Cardiac muscle cell (in vitro differentiated cells and primary cell): ENCODE data around the gene SRSF5. TPM values are rescaled to one million over a fixed set of nuclear protein-coding genes. Genes with fewer than 3 reads are reported as not detected.

Experiments used
- DNase-seq, 2 donors: peaks; one replicate each; pipeline versions ENCODE4 v3.0.0 to v3.0.0-alpha.2; 2010 to 2017; ENCODE audit warnings: low read depth in 1 of 2, low spot score in 1 of 2
- H3K27ac ChIP-seq: fragments of 200-600 bp; sonication (generic); 2 replicates; pipeline ENCODE4 v1.5.1; 2016
- H3K27me3 ChIP-seq: fragments of 200-600 bp; sonication (generic); 2 replicates; pipeline ENCODE4 v1.6.0; 2016; ENCODE audit warnings: control low read depth
- H3K36me3 ChIP-seq: fragments of 200-600 bp; sonication (generic); 2 replicates; pipeline ENCODE4 v1.5.1; 2016; ENCODE audit warnings: control low read depth
- H3K4me1 ChIP-seq: fragments of 200-600 bp; sonication (generic); 2 replicates; pipeline ENCODE4 v1.8.1; 2017; ENCODE audit warnings: low read depth, mild to moderate bottlenecking, mixed run types
- H3K4me3 ChIP-seq: fragments of 200-600 bp; sonication (generic); 2 replicates; pipeline ENCODE4 v1.5.1; 2016; ENCODE audit warnings: mild to moderate bottlenecking
- H3K9me3 ChIP-seq: fragments of 200-600 bp; sonication (generic); 2 replicates; pipeline ENCODE4 v1.5.1; 2017; ENCODE audit warnings: low read depth, mild to moderate bottlenecking, control low read depth
- CTCF ChIP-seq: IDR thresholded peaks from 2 replicates; pipeline ENCODE4 v1.5.1; 2012; ENCODE audit warnings: low read depth, mild to moderate bottlenecking, low read length
- polyA plus RNA-seq: library from polyadenylated mRNA; unstranded; fragments of >200 nt; fragmentation: Nextera tagmentation; extraction: Ambion mirVana; gene quantifications from 2 replicates; pipeline ENCODE4 v1.2.1, GENCODE V29; 2016
- total RNA-seq: library from RNA; depleted of rRNA; stranded (reverse); fragments of >200 nt; gene quantifications from 2 replicates; pipeline ENCODE4 v1.2.3, GENCODE V29; 2016

SRSF5 gene
- total and polyA plus RNA-seq, 2 experiments from 2014 or later: 566 to 687 TPM

GRCh38 chr14:69741055-69741454, 25.9 kb upstream of the SRSF5 start:
- no peak overlapping the region for H3K4me3 ChIP-seq
- H3K27me3 ChIP-seq: no peaks in the 10 kb centered on the region
- H3K27ac ChIP-seq: no peak overlapping the region
- TF ChIP-seq CTCF: no peak
- DNase-seq: no peak
- H3K36me3 ChIP-seq: no peaks in the 10 kb centered on the region
- H3K9me3 ChIP-seq: no peaks in the 10 kb centered on the region
- H3K4me1 ChIP-seq: no peaks in the 10 kb centered on the region

GRCh38 chr14:69749956-69750355, 17.0 kb upstream of the SRSF5 start:
- Histone ChIP-seq H3K9me3 (no peaks in the 10 kb centered on the region), H3K27ac (no peak overlapping the region), H3K27me3 (no peaks in the 10 kb centered on the region), H3K4me3 (no peak overlapping the region), H3K36me3 (no peaks in the 10 kb centered on the region), H3K4me1 (no peaks in the 10 kb centered on the region)
- no peak for TF ChIP-seq CTCF
- DNase-seq: no peak

- no peak for TF ChIP-seq CTCF
- DNase-seq: no peak
- H3K4me1 ChIP-seq: no peaks in the 10 kb centered on the region
- H3K36me3 ChIP-seq: no peaks in the 10 kb centered on the region
- no peak overlapping the region for H3K27ac ChIP-seq
- H3K4me3 ChIP-seq: no peak overlapping the region
- no peaks in the 10 kb centered on the region for H3K27me3 ChIP-seq
- H3K9me3 ChIP-seq: no peaks in the 10 kb centered on the region
Measured at GRCh38 chr14:69750495-69750894, 16.4 kb upstream of the SRSF5 start.

GRCh38 chr14:69752773-69753172, 14.2 kb upstream of the SRSF5 start:
- Histone ChIP-seq H3K4me1 (no peaks in the 10 kb centered on the region), H3K36me3 (no peaks in the 10 kb centered on the region), H3K27me3 (no peaks in the 10 kb centered on the region), H3K4me3 (no peak overlapping the region), H3K27ac (no peak overlapping the region), H3K9me3 (no peaks in the 10 kb centered on the region)
- TF ChIP-seq CTCF: no peak
- DNase-seq: no peak

GRCh38 chr14:69753860-69754259, 13.1 kb upstream of the SRSF5 start:
- Histone ChIP-seq H3K4me3 (no peak overlapping the region), H3K9me3 (no peaks in the 10 kb centered on the region), H3K36me3 (no peaks in the 10 kb centered on the region), H3K4me1 (no peaks in the 10 kb centered on the region), H3K27ac (no peak overlapping the region), H3K27me3 (no peaks in the 10 kb centered on the region)
- TF ChIP-seq CTCF: no peak
- no peak for DNase-seq

GRCh38 chr14:69754487-69754886, 12.5 kb upstream of the SRSF5 start:
- DNase-seq: no peak
- no peak overlapping the region for H3K27ac ChIP-seq
- H3K4me1 ChIP-seq: no peaks in the 10 kb centered on the region
- no peaks in the 10 kb centered on the region for H3K36me3 ChIP-seq
- no peaks in the 10 kb centered on the region for H3K27me3 ChIP-seq
- no peaks in the 10 kb centered on the region for H3K9me3 ChIP-seq
- no peak overlapping the region for H3K4me3 ChIP-seq
- TF ChIP-seq CTCF: no peak
